ENCODE measurements around the gene ZNF507.

The ZNF507 gene

GRCh38 chr19:32380269-32380668 is 34.9 kb downstream of the ZNF507 start:
- Histone ChIP-seq H3K9me3 (no peaks in the 10 kb centered on the region), H3K27me3 (no peaks in the 10 kb centered on the region), H3K36me3 (peaks cover 49% of the 10 kb centered on the region), H3K27ac (no peak overlapping the region), H3K4me3 (ENCODE audit: low read depth in 1 of 2, low read length in 1 of 2) (no peak overlapping the region), H3K4me1 (ENCODE audit: control insufficient read depth in 1 of 2, insufficient read depth in 1 of 2, low read depth in 1 of 2, low read length in 1 of 2) (no peaks in the 10 kb centered on the region)
- no peak for TF ChIP-seq CTCF (IDR thresholded peaks at IDR 0.05)

- no peaks in the 10 kb centered on the region for H3K27me3 ChIP-seq
- TF ChIP-seq CTCF (IDR thresholded peaks at IDR 0.05): no peak
- H3K4me3 ChIP-seq (ENCODE audit: low read depth in 1 of 2, low read length in 1 of 2): no peak overlapping the region
- no peaks in the 10 kb centered on the region for H3K4me1 ChIP-seq (ENCODE audit: control insufficient read depth in 1 of 2, insufficient read depth in 1 of 2, low read depth in 1 of 2, low read length in 1 of 2)
- no peak overlapping the region for H3K27ac ChIP-seq
- no peaks in the 10 kb centered on the region for H3K9me3 ChIP-seq
- H3K36me3 ChIP-seq: peaks cover 18% of the 10 kb centered on the region
These were observed 42.4 kb downstream of the ZNF507 start for GRCh38 chr19:32387701-32388392.

GRCh38 chr19:32388393-32388855 is 43.0 kb downstream of the ZNF507 start:
- no peaks in the 10 kb centered on the region for H3K9me3 ChIP-seq
- no peaks in the 10 kb centered on the region for H3K4me1 ChIP-seq (ENCODE audit: control insufficient read depth in 1 of 2, insufficient read depth in 1 of 2, low read depth in 1 of 2, low read length in 1 of 2)
- no peak for TF ChIP-seq CTCF (IDR thresholded peaks at IDR 0.05)
- H3K4me3 ChIP-seq (ENCODE audit: low read depth in 1 of 2, low read length in 1 of 2): no peak overlapping the region
- no peaks in the 10 kb centered on the region for H3K27me3 ChIP-seq
- H3K36me3 ChIP-seq: peaks cover 12% of the 10 kb centered on the region
- no peak overlapping the region for H3K27ac ChIP-seq

- no peaks in the 10 kb centered on the region for H3K36me3 ChIP-seq
- H3K4me3 ChIP-seq (ENCODE audit: low read depth in 1 of 2, low read length in 1 of 2): no peak overlapping the region
- no peaks in the 10 kb centered on the region for H3K4me1 ChIP-seq (ENCODE audit: control insufficient read depth in 1 of 2, insufficient read depth in 1 of 2, low read depth in 1 of 2, low read length in 1 of 2)
- no peaks in the 10 kb centered on the region for H3K9me3 ChIP-seq
- H3K27me3 ChIP-seq: no peaks in the 10 kb centered on the region
- H3K27ac ChIP-seq: no peak overlapping the region
- TF ChIP-seq CTCF (IDR thresholded peaks at IDR 0.05): no peak
These were observed 47.5 kb downstream of the ZNF507 start for GRCh38 chr19:32392901-32393300.

- Histone ChIP-seq H3K9me3 (no peaks in the 10 kb centered on the region), H3K36me3 (no peaks in the 10 kb centered on the region), H3K27me3 (no peaks in the 10 kb centered on the region)
These were observed 50.7 kb downstream of the ZNF507 start for GRCh38 chr19:32396046-32396652.

More at GRCh38 chr19:32396046-32396652, 50.7 kb downstream of the ZNF507 start:
- Histone ChIP-seq H3K4me3 (ENCODE audit: low read depth in 1 of 2, low read length in 1 of 2) (no peak overlapping the region), H3K4me1 (ENCODE audit: control insufficient read depth in 1 of 2, insufficient read depth in 1 of 2, low read depth in 1 of 2, low read length in 1 of 2) (no peaks in the 10 kb centered on the region), H3K27ac (no peak overlapping the region)
- no peak for TF ChIP-seq CTCF (IDR thresholded peaks at IDR 0.05)

All from neutrophil (primary cell).